HG02885 (cell line): ENCODE results near the gene RAB38.

ENCODE experiments used
- ATAC-seq: cut with Tn5 transposase; IDR thresholded peaks from one replicate; pipeline ENCODE4 v1.9.1; 2021; ENCODE audit warnings: mild to moderate bottlenecking; ENCODE audit not compliant: unreplicated experiment, poor library complexity

Gene RAB38

GRCh38 chr11:88171982-88172381, 3.3 kb downstream of the RAB38 start:
- no peak for ATAC-seq

- no peak for ATAC-seq
Measured at GRCh38 chr11:88170673-88171072, 4.6 kb downstream of the RAB38 start.

- ATAC-seq = no peak
Measured at GRCh38 chr11:88169881-88170280, 5.4 kb downstream of the RAB38 start.

GRCh38 chr11:88169471-88169870, 5.8 kb downstream of the RAB38 start:
- no peak for ATAC-seq

- no peak for ATAC-seq
Measured at GRCh38 chr11:88167853-88168252, 7.4 kb downstream of the RAB38 start.

GRCh38 chr11:88164806-88165585, 10.2 kb downstream of the RAB38 start:
- ATAC-seq = no peak

GRCh38 chr11:88164320-88164719, 10.9 kb downstream of the RAB38 start:
- ATAC-seq = no peak

- ATAC-seq = no peak
Measured at GRCh38 chr11:88158081-88158480, 17.2 kb downstream of the RAB38 start.

GRCh38 chr11:88157370-88157769, 17.9 kb downstream of the RAB38 start:
- ATAC-seq = no peak

GRCh38 chr11:88152381-88152780, 22.9 kb downstream of the RAB38 start:
- ATAC-seq = no peak

GRCh38 chr11:88151709-88152265, 23.5 kb downstream of the RAB38 start:
- no peak for ATAC-seq

- ATAC-seq = no peak
Measured at GRCh38 chr11:88146106-88146505, 29.1 kb downstream of the RAB38 start.

GRCh38 chr11:88139865-88140264, 35.4 kb downstream of the RAB38 start:
- no peak for ATAC-seq

- ATAC-seq = peak; percentile 75
Measured at GRCh38 chr11:88131764-88132470, 43.3 kb downstream of the RAB38 start.

- ATAC-seq = no peak
Measured at GRCh38 chr11:88122956-88123355, 52.3 kb downstream of the RAB38 start.

- no peak for ATAC-seq
Measured at GRCh38 chr11:88119561-88119960, 55.7 kb downstream of the RAB38 start.

- ATAC-seq = peak; percentile 71
Measured at GRCh38 chr11:88117281-88117858, 57.9 kb downstream of the RAB38 start.

GRCh38 chr11:88115828-88116755, 59.2 kb downstream of the RAB38 start:
- no peak for ATAC-seq

- no peak for ATAC-seq
Measured at GRCh38 chr11:88114486-88115045, 60.7 kb downstream of the RAB38 start.

- no peak for ATAC-seq
Measured at GRCh38 chr11:88106666-88107065, 68.6 kb downstream of the RAB38 start.
